H1 (cell line): Measurements from ENCODE around the gene SLC23A2. TPM values are rescaled to one million over a fixed set of nuclear protein-coding genes. Genes with fewer than 3 reads are reported as not detected.

Experiments
- RXRA ChIP-seq: IDR thresholded peaks from 2 replicates; pipeline ENCODE4 v1.6.1; 2011; ENCODE audit warnings: low read depth, mild to moderate bottlenecking, low read length, moderate library complexity; ENCODE audit not compliant: insufficient read depth
- polyA plus RNA-seq, 7 experiments: library from polyadenylated mRNA; depleted of rRNA in 3 of 7; stranded (reverse) in 5 of 7; unstranded in 2 of 7; fragments of >200 nt in 5 of 7; fragments of 200-250 nt in 2 of 7; gene quantifications; 1 replicate in 5 of 7; 2 replicates in 1 of 7; 4 replicates in 1 of 7; pipeline versions ENCODE4 v1.2.1 to v1.2.3, GENCODE V29; 2011 to 2013; ENCODE audit warnings: missing spikeins in 2 of 7, mixed read lengths in 2 of 7
- total RNA-seq: library from RNA; stranded (reverse); fragmentation: NEBNext Ultra II Directional; extraction: Animal tissue kit (Norgen Biotek cat#: 25700); gene quantifications from 2 replicates; pipeline ENCODE4 v1.2.1, GENCODE V29; 2021

Gene SLC23A2
- total and polyA plus RNA-seq, 2 of the 8 experiments (the other 6 are each of a cell fraction or from before 2014, with no cell fraction given), result 17.0 to 18.6 TPM

DNA sequence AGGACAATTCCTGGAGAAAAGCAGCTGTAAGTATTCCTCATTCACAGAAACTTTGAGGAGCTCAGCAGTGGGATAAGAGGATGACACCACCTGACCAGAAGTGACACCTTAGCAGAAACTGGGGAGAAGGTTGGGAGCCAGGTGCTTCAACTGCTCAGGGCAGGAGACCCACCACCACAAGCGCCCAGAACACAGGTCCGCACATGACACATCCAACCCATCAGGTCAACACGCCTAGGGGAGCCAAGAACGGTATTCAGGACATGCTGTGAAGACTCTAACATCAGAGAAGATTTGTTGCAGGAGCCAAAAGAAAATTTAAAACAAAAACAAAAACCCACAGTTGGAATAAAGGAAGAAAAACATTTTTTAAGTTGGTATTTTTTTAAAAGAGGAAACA is 50.5 kb downstream of the SLC23A2 start (continued):
- no peak for TF ChIP-seq RXRA
